22Rv1 (cell line): ENCODE data around the gene KCNQ1.

ENCODE experiments used
- CTCF ChIP-seq: fragments of 450-650 bp; IDR thresholded peaks from 2 replicates; pipeline ENCODE4 v1.5.1; 2017; ENCODE audit warnings: mild to moderate bottlenecking
- ZFX ChIP-seq: fragments of 450-650 bp; IDR thresholded peaks from 2 replicates; pipeline ENCODE4 v1.6.1; 2017; ENCODE audit warnings: antibody characterized with exemption, borderline replicate concordance

- TF ChIP-seq CTCF = no peak
- no peak for TF ChIP-seq ZFX
These were observed 408.6 kb downstream of the KCNQ1 start for GRCh38 chr11:2853401-2853800.
